Loucy (cell line): ENCODE measurements around the gene TUBG1.

Experiments used
- H2AFZ ChIP-seq: fragments of 200-600 bp; sonication (generic); 2 replicates; pipeline ENCODE4 v1.6.0; 2016; ENCODE audit warnings: antibody characterized with exemption, mild to moderate bottlenecking, low read length, moderate library complexity
- H3F3A ChIP-seq: fragments of 200-600 bp; 2 replicates; pipeline ENCODE4 v1.6.0; 2016; ENCODE audit warnings: antibody characterized with exemption, low read depth, mild to moderate bottlenecking
- H3K27me3 ChIP-seq: fragments of 200-600 bp; sonication (generic); 2 replicates; pipeline ENCODE4 v1.6.1; 2014; ENCODE audit warnings: low read length, mild to moderate bottlenecking; ENCODE audit not compliant: insufficient read depth, poor library complexity, severe bottlenecking
- H3K36me3 ChIP-seq: fragments of 200-600 bp; sonication (generic); 2 replicates; pipeline ENCODE4 v1.6.1; 2016; ENCODE audit warnings: low read length; ENCODE audit not compliant: insufficient read depth
- H3K4me1 ChIP-seq: fragments of 200-600 bp; sonication (generic); 2 replicates; pipeline ENCODE4 v1.5.1; 2014; ENCODE audit warnings: low read length, mild to moderate bottlenecking; ENCODE audit not compliant: insufficient read depth, poor library complexity, severe bottlenecking
- H3K4me2 ChIP-seq: fragments of 200-600 bp; sonication (generic); 2 replicates; pipeline ENCODE4 v1.6.0; 2014; ENCODE audit warnings: antibody characterized with exemption, low read length, low read depth, mild to moderate bottlenecking; ENCODE audit not compliant: poor library complexity, severe bottlenecking
- H3K4me3 ChIP-seq: fragments of 200-600 bp; sonication (generic); 2 replicates; pipeline ENCODE4 v1.5.1; 2014; ENCODE audit warnings: low read length, mild to moderate bottlenecking, mixed read lengths; ENCODE audit not compliant: poor library complexity, severe bottlenecking
- H3K79me2 ChIP-seq: fragments of 200-600 bp; sonication (generic); 2 replicates; pipeline ENCODE4 v1.6.1; 2014; ENCODE audit warnings: low read length; ENCODE audit not compliant: insufficient read depth
- H3K9ac ChIP-seq: fragments of 200-600 bp; sonication (generic); 2 replicates; pipeline ENCODE4 v1.6.0; 2014; ENCODE audit warnings: mild to moderate bottlenecking, low read depth, low read length, moderate library complexity; ENCODE audit not compliant: poor library complexity, severe bottlenecking
- H3K9me2 ChIP-seq: fragments of 200-600 bp; sonication (generic); replicated peaks from 2 replicates; pipeline ENCODE4 v1.6.1; 2016; ENCODE audit warnings: low read depth, low read length, mixed read lengths
- H3K9me3 ChIP-seq: fragments of 200-600 bp; sonication (generic); 2 replicates; pipeline ENCODE4 v1.6.1; 2014; ENCODE audit warnings: mild to moderate bottlenecking, antibody characterized with exemption, low read length, low read depth; ENCODE audit not compliant: insufficient read depth
- H4K20me1 ChIP-seq: fragments of 200-600 bp; sonication (generic); 2 replicates; pipeline ENCODE4 v1.6.0; 2014; ENCODE audit warnings: antibody characterized with exemption, low read length, mild to moderate bottlenecking; ENCODE audit not compliant: insufficient read depth, poor library complexity, severe bottlenecking
- CTCF ChIP-seq: fragments of 200-600 bp; sonication (generic); conservative IDR thresholded peaks from 2 replicates; pipeline ENCODE4 v1.5.1; 2014; ENCODE audit warnings: mild to moderate bottlenecking, antibody characterized with exemption, low read length
- EZH2phosphoT487 ChIP-seq: fragments of 200-600 bp; IDR thresholded peaks from 2 replicates; pipeline ENCODE4 v1.6.1; 2018; ENCODE audit warnings: antibody characterized with exemption, mild to moderate bottlenecking, moderate library complexity, borderline replicate concordance

TUBG1 gene

GRCh38 chr17:42566215-42566882 is 43.1 kb upstream of the TUBG1 start:
- Histone ChIP-seq H3K9me2 (no peaks in the 10 kb centered on the region), H3K9me3 (no peaks in the 10 kb centered on the region), H3K9ac (peak overlapping the region; percentile 92), H3K27me3 (no peaks in the 10 kb centered on the region), H3K36me3 (peaks cover 27% of the 10 kb centered on the region; the same call in 1 of the 2 replicates), H3K79me2 (peaks cover 80% of the 10 kb centered on the region), H3F3A (no peaks in the 10 kb centered on the region; the same call in 1 of the 2 replicates), H3K4me2 (peak overlapping the region; percentile 93), H4K20me1 (peaks cover 27% of the 10 kb centered on the region), H3K4me3 (peak overlapping the region; percentile 87), H3K4me1 (peaks cover 47% of the 10 kb centered on the region), H2AFZ (peak overlapping the region; percentile 47)
- TF ChIP-seq CTCF (no peak), EZH2phosphoT487 (no peak)

DNA sequence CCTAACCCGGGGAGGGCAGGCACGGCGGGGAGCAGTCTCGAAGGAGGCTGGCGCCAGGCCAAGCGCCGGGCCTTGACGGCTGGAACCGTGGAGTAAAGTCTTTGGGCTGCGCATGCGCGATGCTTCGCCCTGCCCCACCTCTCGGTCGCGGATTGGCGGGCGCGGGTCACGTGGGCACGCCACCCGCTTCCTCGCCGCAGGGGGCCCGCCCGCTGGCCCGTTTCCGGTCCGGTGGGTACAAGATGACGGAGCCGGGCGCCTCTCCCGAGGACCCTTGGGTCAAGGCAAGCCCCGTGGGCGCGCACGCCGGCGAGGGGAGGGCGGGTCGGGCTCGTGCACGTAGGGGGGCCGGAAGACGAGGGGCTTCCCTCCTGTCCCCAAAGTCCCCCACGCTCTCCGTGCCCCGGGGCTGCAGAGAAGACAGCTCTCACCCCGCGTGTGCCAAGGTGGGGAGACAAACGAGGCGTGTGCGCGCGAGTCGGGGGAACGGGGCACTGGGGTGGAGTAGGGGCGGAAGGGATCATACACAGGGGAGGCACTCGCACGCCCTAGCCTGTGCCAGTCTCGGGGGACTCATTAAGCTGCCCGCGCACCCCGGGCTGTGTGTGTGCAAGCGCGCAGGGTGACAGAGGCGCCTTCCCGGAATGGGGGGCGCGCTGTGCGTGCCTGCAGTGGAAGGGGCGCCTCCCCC is 42.5 kb upstream of the TUBG1 start, which contains the start of gene MLX:
Gene MLX (plus strand): TSS at position 218 of the 691 bp plus-strand sequence. CDS start 25 bp downstream, at position 243.
- Histone ChIP-seq H3K9ac (peak within 1 kb of the TSS; percentile 92), H3K9me2 (no peaks in the 10 kb centered on the region), H3K4me2 (peak within 1 kb of the TSS; percentile 93), H3K4me1 (peaks cover 42% of the 10 kb centered on the region), H3K79me2 (peaks cover 82% of the 10 kb centered on the region), H3K27me3 (no peaks in the 10 kb centered on the region), H3K4me3 (peak within 1 kb of the TSS; percentile 87), H2AFZ (peak within 1 kb of the TSS; percentile 67), H4K20me1 (peaks cover 27% of the 10 kb centered on the region), H3F3A (no peaks in the 10 kb centered on the region; the same call in 1 of the 2 replicates), H3K36me3 (peaks cover 34% of the 10 kb centered on the region; the same call in 1 of the 2 replicates), H3K9me3 (no peaks in the 10 kb centered on the region)
- 0 out of 2 replicates have a peak, but pooled peaks have one; percentile 24 for TF ChIP-seq CTCF
- TF ChIP-seq EZH2phosphoT487: no peak

GRCh38 chr17:42568341-42569111 is 41.0 kb upstream of the TUBG1 start:
- Histone ChIP-seq H3K4me3 (peak overlapping the region; percentile 87), H3K9me3 (no peaks in the 10 kb centered on the region), H3F3A (no peaks in the 10 kb centered on the region; the same call in 1 of the 2 replicates), H3K9ac (peak overlapping the region; percentile 92), H4K20me1 (peaks cover 18% of the 10 kb centered on the region), H3K4me2 (peak overlapping the region; percentile 83), H3K9me2 (no peaks in the 10 kb centered on the region), H3K4me1 (peaks cover 34% of the 10 kb centered on the region), H3K36me3 (peaks cover 48% of the 10 kb centered on the region; the same call in 1 of the 2 replicates), H3K27me3 (no peaks in the 10 kb centered on the region), H3K79me2 (peaks cover 70% of the 10 kb centered on the region), H2AFZ (no peak overlapping the region)
- TF ChIP-seq CTCF (no peak), EZH2phosphoT487 (no peak)
